HL-60 (cell line): Measurements from ENCODE around the gene PARD3.

Experiments
- DNase-seq, 2 experiments: peaks; one replicate each; pipeline ENCODE4 v3.0.0-alpha.2; 2010 to 2020; ENCODE audit warnings: low read depth in 1 of 2, low spot score in 1 of 2
- H3K27ac ChIP-seq: fragments of 250-450 bp; sonication (Bioruptor Pico); replicated peaks from 2 replicates; pipeline ENCODE4 v1.5.1; 2020; ENCODE audit warnings: mild to moderate bottlenecking, moderate library complexity
- H3K27me3 ChIP-seq: fragments of 250-450 bp; sonication (Bioruptor Pico); 2 replicates; pipeline ENCODE4 v1.5.1; 2021; ENCODE audit warnings: mild to moderate bottlenecking, moderate library complexity; ENCODE audit not compliant: insufficient read depth, poor library complexity, severe bottlenecking
- H3K4me3 ChIP-seq: replicated peaks from 2 replicates; pipeline ENCODE4 v1.5.1; 2011; ENCODE audit warnings: mild to moderate bottlenecking, control low read depth, low read length; ENCODE audit not compliant: insufficient read depth
- CTCF ChIP-seq: IDR thresholded peaks from one replicate; pipeline ENCODE4 v1.5.1; 2011; ENCODE audit warnings: low read length, control low read depth, inconsistent platforms; ENCODE audit not compliant: insufficient read depth
- GABPA ChIP-seq: IDR thresholded peaks from 2 replicates; pipeline ENCODE4 v1.6.1; 2012; ENCODE audit warnings: low read depth
- POLR2AphosphoS5 ChIP-seq: IDR thresholded peaks from 2 replicates; pipeline ENCODE4 v1.6.1; 2012; ENCODE audit warnings: low read depth
- SPI1 ChIP-seq: IDR thresholded peaks from 2 replicates; pipeline ENCODE4 v1.6.1; 2012; ENCODE audit warnings: low read depth, mild to moderate bottlenecking, borderline replicate concordance
- TF ChIP-seq, protein P1 (sequence below): IDR thresholded peaks from 2 replicates; pipeline ENCODE4 v1.6.1; 2012; ENCODE audit warnings: low read depth; ENCODE audit not compliant: insufficient replicate concordance

PARD3 gene

DNA sequence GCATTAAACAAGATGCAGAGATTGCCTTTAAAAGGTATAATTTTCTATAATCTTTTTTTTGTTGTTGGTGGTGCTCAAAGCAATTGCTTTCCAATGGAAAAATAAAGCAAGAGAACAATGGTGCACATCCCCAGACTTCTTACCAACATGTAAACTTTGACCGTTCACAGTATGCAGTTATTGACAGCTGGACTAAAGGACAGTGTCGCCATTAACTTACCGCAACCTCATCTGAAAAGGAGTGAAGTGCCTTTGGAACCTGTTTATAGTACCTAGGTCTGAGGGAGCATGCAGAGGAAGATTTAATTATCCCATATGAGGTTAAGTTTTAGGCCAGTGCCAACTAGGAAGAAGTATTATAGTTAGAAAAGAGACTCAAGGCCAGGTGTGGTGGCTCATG lies 654.5 kb downstream of the PARD3 start:
- no peak for TF ChIP-seq POLR2AphosphoS5
- TF ChIP-seq, protein P1, sequence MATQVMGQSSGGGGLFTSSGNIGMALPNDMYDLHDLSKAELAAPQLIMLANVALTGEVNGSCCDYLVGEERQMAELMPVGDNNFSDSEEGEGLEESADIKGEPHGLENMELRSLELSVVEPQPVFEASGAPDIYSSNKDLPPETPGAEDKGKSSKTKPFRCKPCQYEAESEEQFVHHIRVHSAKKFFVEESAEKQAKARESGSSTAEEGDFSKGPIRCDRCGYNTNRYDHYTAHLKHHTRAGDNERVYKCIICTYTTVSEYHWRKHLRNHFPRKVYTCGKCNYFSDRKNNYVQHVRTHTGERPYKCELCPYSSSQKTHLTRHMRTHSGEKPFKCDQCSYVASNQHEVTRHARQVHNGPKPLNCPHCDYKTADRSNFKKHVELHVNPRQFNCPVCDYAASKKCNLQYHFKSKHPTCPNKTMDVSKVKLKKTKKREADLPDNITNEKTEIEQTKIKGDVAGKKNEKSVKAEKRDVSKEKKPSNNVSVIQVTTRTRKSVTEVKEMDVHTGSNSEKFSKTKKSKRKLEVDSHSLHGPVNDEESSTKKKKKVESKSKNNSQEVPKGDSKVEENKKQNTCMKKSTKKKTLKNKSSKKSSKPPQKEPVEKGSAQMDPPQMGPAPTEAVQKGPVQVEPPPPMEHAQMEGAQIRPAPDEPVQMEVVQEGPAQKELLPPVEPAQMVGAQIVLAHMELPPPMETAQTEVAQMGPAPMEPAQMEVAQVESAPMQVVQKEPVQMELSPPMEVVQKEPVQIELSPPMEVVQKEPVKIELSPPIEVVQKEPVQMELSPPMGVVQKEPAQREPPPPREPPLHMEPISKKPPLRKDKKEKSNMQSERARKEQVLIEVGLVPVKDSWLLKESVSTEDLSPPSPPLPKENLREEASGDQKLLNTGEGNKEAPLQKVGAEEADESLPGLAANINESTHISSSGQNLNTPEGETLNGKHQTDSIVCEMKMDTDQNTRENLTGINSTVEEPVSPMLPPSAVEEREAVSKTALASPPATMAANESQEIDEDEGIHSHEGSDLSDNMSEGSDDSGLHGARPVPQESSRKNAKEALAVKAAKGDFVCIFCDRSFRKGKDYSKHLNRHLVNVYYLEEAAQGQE, result no peak
- TF ChIP-seq CTCF, result no peak
- TF ChIP-seq SPI1, result no peak
- TF ChIP-seq GABPA, result no peak
- H3K4me3 ChIP-seq, result no peak overlapping the region
- H3K27me3 ChIP-seq, result no peaks in the 10 kb centered on the region
- no peak for DNase-seq
- no peak overlapping the region for H3K27ac ChIP-seq

DNA sequence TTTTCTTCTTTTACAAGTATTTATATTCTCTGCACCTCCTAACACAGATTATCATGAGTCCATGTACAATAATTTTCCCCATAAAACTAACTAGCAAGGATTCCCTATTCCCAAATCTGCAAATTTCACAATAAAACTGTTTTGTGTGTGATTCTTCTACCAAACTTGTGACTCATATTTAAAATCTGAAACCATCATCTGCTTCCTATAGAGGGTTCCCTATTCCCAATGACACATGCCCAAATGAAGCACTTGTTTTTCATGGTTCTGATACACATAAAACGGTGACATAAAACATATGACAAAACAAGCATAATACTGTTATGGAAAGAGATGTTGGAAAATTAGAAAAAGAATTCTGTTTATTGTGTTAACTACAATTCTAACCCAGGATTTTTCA lies 657.6 kb downstream of the PARD3 start:
- Histone ChIP-seq H3K27ac (no peak overlapping the region), H3K4me3 (no peak overlapping the region), H3K27me3 (no peaks in the 10 kb centered on the region)
- no peak for DNase-seq
- TF ChIP-seq, protein P1, result no peak
- no peak for TF ChIP-seq GABPA
- no peak for TF ChIP-seq POLR2AphosphoS5
- TF ChIP-seq CTCF, result no peak
- TF ChIP-seq SPI1, result no peak

GRCh38 chr10:34156781-34157425 lies 658.2 kb downstream of the PARD3 start:
- no peak for DNase-seq
- no peaks in the 10 kb centered on the region for H3K27me3 ChIP-seq
- H3K4me3 ChIP-seq, result no peak overlapping the region
- TF ChIP-seq POLR2AphosphoS5 (no peak), GABPA (no peak), SPI1 (no peak), CTCF (no peak)
- TF ChIP-seq, protein P1, result no peak
- H3K27ac ChIP-seq, result no peak overlapping the region
